Ovary (tissue), 9 donors: ENCODE data around the gene COL5A2. TPM values are rescaled to one million over a fixed set of nuclear protein-coding genes. Genes with fewer than 3 reads are reported as not detected.

Experiments
- DNase-seq, 5 donors: peaks; one replicate each; pipeline ENCODE4 v3.0.0-alpha.2; 2019 to 2020
- H3K27ac ChIP-seq, 2 donors: fragments of 200-600 bp; one replicate each; pipeline versions ENCODE4 v1.5.1 to v1.8.0; 2019 to 2022
- H3K27me3 ChIP-seq: fragments of 200-600 bp; one replicate; pipeline ENCODE4 v1.8.0; 2022
- H3K36me3 ChIP-seq: fragments of 200-600 bp; sonication (generic); one replicate; pipeline ENCODE4 v1.5.1; 2019
- H3K4me1 ChIP-seq: one replicate; pipeline ENCODE4 v1.8.1; 2013; ENCODE audit warnings: mild to moderate bottlenecking, moderate library complexity; ENCODE audit not compliant: insufficient read depth
- H3K4me3 ChIP-seq: fragments of 200-600 bp; sonication (generic); one replicate; pipeline ENCODE4 v1.5.1; 2017
- H3K9me3 ChIP-seq, 2 donors: fragments of 200-600 bp in 1 of 2; sonication (generic) in 1 of 2; one replicate each; pipeline versions ENCODE4 v1.5.1 to v1.8.1; 2013 to 2019; ENCODE audit warnings: mild to moderate bottlenecking in 1 of 2, moderate library complexity in 1 of 2
- EP300 ChIP-seq: sonication (generic); formaldehyde crosslinking; IDR thresholded peaks from one replicate; pipeline ENCODE4 v1.6.1; 2017; ENCODE audit warnings: antibody characterized with exemption
- POLR2A ChIP-seq: fragments of 450-650 bp; IDR thresholded peaks from one replicate; pipeline ENCODE4 v1.6.1; 2017; ENCODE audit warnings: antibody characterized with exemption, mild to moderate bottlenecking, moderate library complexity
- WGBS, 3 donors: extraction: QIAGEN DNeasy Blood & Tissue Kit in 1 of 3; methylation state at CpG; one replicate each; pipeline versions ENCODE4 v1.1.5 to v1.1.7; 2013 to 2017; 5-methylcytosine and 5-hydroxymethylcytosine counted together
- intact Hi-C, 4 donors: fragments of 100-400 bp; cut with DNase I; formaldehyde crosslinking; loops; one replicate each; pipeline versions ENCODE4 v1.11.0 to v1.15.1; 2022 to 2023
- polyA plus RNA-seq, 2 donors: library from polyadenylated mRNA; stranded (reverse); fragments of 200-250 nt in 1 of 2; fragments of 350-450 nt in 1 of 2; fragmentation: Illumina TruSeq in 1 of 2; extraction: RNeasy Lipid Tissue Mini Kit (QIAGEN cat#74804) in 1 of 2; gene quantifications; one replicate each; pipeline ENCODE4 v1.2.3, GENCODE V29; 2013 to 2014
- total RNA-seq, 7 donors: library from RNA; depleted of rRNA in 2 of 7; stranded (reverse); fragments of >200 nt in 2 of 7; fragmentation: NEBNext Ultra II Directional in 3 of 7; extraction: Animal tissue kit (Norgen Biotek cat#: 25700) in 3 of 7; gene quantifications; one replicate each; pipeline versions ENCODE4 v1.1.0 to v1.2.4, GENCODE V29; 2016 to 2023
- TF ChIP-seq, protein P1 (sequence below), 3 donors: fragments of 450-650 bp in 2 of 3; fragments of 200-600 bp in 1 of 3; IDR thresholded peaks; one replicate each; pipeline versions ENCODE4 v1.5.1 to v1.8.0; 2016 to 2022; ENCODE audit warnings: antibody characterized with exemption in 3 of 3, mild to moderate bottlenecking in 1 of 3
- donor health status: DM: no; HTN: no; CAD: no; lungs with moderate emphysema.
- donor health status: DM: no; HTN: no; CAD: no.
- donor health status: Bipolar disorder and iron deficiency.
- donor health status: DM: yes; HTN: yes; CAD: no.
- donor health status: DM: no; HTN: no; CAD: no.
- donor health status: DM: yes; HTN: yes; CAD: no.

Gene COL5A2
- total and polyA plus RNA-seq, 9 donors = 25.2 to 46.8 (median 31.7) TPM

DNA sequence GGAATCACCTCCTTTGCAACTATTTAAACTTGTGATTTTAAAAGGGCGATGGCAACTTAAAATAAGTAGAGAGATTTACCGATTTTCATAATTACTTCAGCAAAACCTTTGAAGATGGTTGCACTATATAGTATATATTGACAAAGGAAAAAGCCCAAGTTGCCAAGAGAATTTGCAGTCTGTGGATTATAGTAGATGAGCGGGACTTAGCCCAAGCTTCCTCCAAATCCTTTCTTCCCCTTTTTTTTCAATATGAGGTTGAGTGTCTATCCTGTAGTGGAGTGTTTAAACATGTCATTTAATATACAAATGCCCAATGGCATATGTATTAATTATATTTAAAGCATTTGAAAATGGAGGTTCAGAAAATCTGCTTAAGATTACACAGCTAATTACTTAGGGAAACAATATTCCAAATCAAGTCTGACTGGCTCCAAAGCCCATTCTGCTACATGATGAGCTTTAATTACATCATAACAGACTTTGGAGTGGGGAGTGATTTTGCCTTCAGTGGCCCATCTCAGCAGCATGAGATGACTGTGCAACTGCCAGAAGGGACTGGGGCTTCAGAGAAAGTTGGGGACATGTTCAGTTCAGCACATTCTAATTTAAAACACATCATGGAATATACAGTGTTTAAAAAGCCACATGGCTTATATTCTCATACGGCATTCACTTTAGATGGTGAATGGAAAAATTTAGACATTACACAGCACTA, 132.2 kb downstream of the COL5A2 start:
- Histone ChIP-seq H3K27ac (no peak overlapping the region), H3K27me3 (no peaks in the 10 kb centered on the region), H3K4me1 (no peaks in the 10 kb centered on the region), H3K36me3 (no peaks in the 10 kb centered on the region), H3K9me3 (no peaks in the 10 kb centered on the region), H3K4me3 (no peak overlapping the region)
- no peak for DNase-seq
- no peak for TF ChIP-seq EP300
- intact Hi-C loops = no loop called here
- WGBS, 3 donors = 93 to 98% (median 95%) methylated on average over 4 of the region's 4 CpGs

DNA sequence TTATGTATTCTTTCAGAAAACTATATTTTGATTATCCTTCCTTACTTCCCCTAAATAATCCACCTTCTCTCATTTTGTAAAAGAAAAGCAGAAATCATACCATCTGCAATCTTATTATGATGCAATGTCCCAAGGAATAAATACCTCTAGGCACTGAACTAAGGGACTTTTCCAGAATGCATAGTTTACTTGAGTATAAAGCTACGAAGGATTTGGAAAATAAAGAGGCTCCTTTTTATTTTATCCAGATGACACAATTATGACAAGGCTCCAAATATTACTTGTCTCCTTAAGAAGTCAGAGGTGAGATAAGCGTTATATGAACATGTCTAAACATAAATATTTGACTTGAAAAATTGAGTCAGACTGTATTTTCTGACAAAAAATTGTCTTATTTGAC, 133.2 kb downstream of the COL5A2 start:
- Histone ChIP-seq H3K27ac (no peak overlapping the region), H3K27me3 (no peaks in the 10 kb centered on the region), H3K4me1 (no peaks in the 10 kb centered on the region), H3K36me3 (no peaks in the 10 kb centered on the region), H3K4me3 (no peak overlapping the region), H3K9me3 (no peaks in the 10 kb centered on the region)
- 79 to 94% (median 90%) methylated on average over 2 of the region's 2 CpGs for WGBS, 3 donors
- TF ChIP-seq POLR2A (no peak), EP300 (no peak)
- TF ChIP-seq, protein P1, sequence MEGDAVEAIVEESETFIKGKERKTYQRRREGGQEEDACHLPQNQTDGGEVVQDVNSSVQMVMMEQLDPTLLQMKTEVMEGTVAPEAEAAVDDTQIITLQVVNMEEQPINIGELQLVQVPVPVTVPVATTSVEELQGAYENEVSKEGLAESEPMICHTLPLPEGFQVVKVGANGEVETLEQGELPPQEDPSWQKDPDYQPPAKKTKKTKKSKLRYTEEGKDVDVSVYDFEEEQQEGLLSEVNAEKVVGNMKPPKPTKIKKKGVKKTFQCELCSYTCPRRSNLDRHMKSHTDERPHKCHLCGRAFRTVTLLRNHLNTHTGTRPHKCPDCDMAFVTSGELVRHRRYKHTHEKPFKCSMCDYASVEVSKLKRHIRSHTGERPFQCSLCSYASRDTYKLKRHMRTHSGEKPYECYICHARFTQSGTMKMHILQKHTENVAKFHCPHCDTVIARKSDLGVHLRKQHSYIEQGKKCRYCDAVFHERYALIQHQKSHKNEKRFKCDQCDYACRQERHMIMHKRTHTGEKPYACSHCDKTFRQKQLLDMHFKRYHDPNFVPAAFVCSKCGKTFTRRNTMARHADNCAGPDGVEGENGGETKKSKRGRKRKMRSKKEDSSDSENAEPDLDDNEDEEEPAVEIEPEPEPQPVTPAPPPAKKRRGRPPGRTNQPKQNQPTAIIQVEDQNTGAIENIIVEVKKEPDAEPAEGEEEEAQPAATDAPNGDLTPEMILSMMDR (IDR thresholded peaks at IDR 0.05) = no peak
- intact Hi-C loops = no loop called here
- no peak for DNase-seq

DNA sequence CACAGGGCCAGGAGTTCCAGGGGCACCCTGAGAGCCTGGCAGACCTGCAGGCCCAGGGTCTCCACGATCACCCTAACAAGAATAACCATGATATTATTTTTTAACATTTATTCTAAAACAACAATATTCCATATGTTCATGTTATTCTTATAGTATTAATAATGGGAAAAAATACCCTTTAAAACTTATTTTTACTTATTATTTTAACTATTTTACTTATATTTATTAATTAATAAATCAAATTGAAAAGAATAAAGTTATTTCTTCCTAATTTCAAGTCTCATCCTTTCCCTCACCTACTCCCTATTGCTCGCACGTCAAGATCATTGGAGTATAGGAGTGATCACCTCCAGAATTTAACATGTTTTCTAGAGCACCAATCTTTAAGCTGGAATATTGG, 133.7 kb downstream of the COL5A2 start:
- intact Hi-C loops = no loop called here
- DNase-seq = no peak
- Histone ChIP-seq H3K27ac (no peak overlapping the region), H3K36me3 (no peaks in the 10 kb centered on the region), H3K4me1 (no peaks in the 10 kb centered on the region), H3K4me3 (no peak overlapping the region), H3K27me3 (no peaks in the 10 kb centered on the region), H3K9me3 (no peaks in the 10 kb centered on the region)
- WGBS, 3 donors = 93 to 95% (median 94%) methylated on average over 3 of the region's 3 CpGs
- TF ChIP-seq EP300 (no peak), POLR2A (no peak)
- TF ChIP-seq, protein P1 (IDR thresholded peaks at IDR 0.05) = no peak

DNA sequence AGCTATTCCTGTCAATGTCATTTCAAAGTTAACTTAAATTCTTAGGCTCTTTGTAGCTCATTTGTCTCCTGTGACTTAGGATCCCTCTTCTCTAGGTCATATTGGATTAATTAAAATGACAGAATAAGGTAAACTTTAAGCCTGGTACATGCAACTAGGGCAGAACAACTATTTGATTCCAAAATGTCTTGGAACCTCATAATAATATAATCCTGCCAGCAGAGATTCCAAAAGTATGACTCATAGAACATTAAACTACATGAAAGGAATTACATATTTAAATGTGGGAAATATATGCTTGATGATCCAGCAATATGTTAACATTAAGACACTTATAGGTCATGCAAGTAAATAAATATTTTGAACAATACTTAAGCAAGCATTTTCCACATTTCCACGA, 142.0 kb downstream of the COL5A2 start:
- H3K36me3 ChIP-seq = no peaks in the 10 kb centered on the region
- H3K27ac ChIP-seq = no peak overlapping the region
- TF ChIP-seq EP300 (no peak), POLR2A (no peak)
- TF ChIP-seq, protein P1 (IDR thresholded peaks at IDR 0.05) = no peak
- H3K9me3 ChIP-seq = no peaks in the 10 kb centered on the region
- H3K4me1 ChIP-seq = no peaks in the 10 kb centered on the region
- no peaks in the 10 kb centered on the region for H3K27me3 ChIP-seq
- H3K4me3 ChIP-seq = no peak overlapping the region
- intact Hi-C loops = no loop called here
- 81 to 90% (median 88%) methylated on average over 1 of the region's 1 CpG for WGBS, 3 donors
- no peak for DNase-seq

DNA sequence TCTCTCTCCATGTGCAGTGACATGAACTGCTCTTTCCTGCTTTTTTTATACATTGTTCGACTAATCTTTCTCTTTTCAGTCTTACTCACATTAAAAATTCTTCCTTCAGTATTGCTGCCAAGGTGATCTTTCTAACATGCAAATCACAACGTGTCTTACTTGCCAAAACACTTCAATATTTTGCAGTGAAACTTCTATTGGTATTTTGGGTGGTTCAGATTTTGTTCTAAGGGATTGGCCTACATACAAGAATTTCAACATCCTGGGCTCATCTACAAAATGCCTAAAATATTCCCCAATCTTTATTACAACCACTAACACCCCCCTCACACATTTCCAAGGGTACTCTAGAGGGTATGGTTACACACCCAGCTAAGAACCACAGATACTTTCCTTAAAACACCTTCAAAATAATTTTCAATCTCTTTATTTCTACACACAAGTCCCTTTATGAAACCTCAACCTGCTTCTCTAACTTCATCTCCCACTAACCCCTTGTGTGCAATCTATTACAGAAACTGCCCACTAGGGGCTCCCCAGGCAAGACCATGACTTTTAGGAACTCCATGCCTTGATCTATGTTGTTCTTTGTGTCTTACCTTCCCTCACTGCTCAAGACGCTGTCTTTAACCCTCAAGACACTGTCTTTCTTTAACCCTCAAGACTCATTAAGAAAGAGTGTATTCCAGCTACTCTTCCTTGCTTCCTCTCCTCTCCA, 154.5 kb downstream of the COL5A2 start:
- intact Hi-C loops = no loop called here
- TF ChIP-seq, protein P1 (IDR thresholded peaks at IDR 0.05) = no peak
- TF ChIP-seq POLR2A = no peak
- TF ChIP-seq EP300 = no peak
- H3K9me3 ChIP-seq = no peaks in the 10 kb centered on the region
- WGBS, 3 donors = 21 to 31% (median 24%) methylated on average over 3 of the region's 3 CpGs
- H3K36me3 ChIP-seq = no peaks in the 10 kb centered on the region
- H3K27ac ChIP-seq = no peak overlapping the region
- DNase-seq = no peak
- H3K27me3 ChIP-seq = no peaks in the 10 kb centered on the region
- H3K4me1 ChIP-seq = no peaks in the 10 kb centered on the region
- H3K4me3 ChIP-seq = no peak overlapping the region
